Activated B cell treated with CpG ODN at 0.5 μM for 24 hours (primary cell): ENCODE results near the gene ASCC1. TPM values are rescaled to one million over a fixed set of nuclear protein-coding genes. Genes with fewer than 3 reads are reported as not detected.
"Not testable (repeated sequence)": the region's sequence is repeated elsewhere in the genome, so short reads cannot be mapped to it uniquely, and the experiment has no call there.

ENCODE experiments used
- ATAC-seq: fragments of 200-7000 bp; cut with Tn5 transposase; one replicate; pipeline ENCODE4 v1.10.0; 2021; ENCODE audit warnings: low read depth, mild to moderate bottlenecking, moderate library complexity
- CTCF ChIA-PET: fragments of 350-600 bp; sonication (Branson Sonifier 250); formaldehyde crosslinking; loops from one replicate; lab custom pipeline; 2021; ENCODE audit warnings: antibody characterized with exemption; lab: Charles Lee
- POLR2A ChIA-PET: fragments of 350-600 bp; sonication (Branson Sonifier 250); formaldehyde crosslinking; loops from one replicate; lab custom pipeline; 2021; ENCODE audit warnings: antibody characterized with exemption; lab: Charles Lee
- DNase-seq: peaks from one replicate; pipeline ENCODE4 v3.0.0; 2022
- H3K27ac Mint-ChIP-seq: one replicate; pipeline ENCODE4 v1.8.0; 2020; ENCODE audit warnings: mixed read lengths
- H3K27me3 Mint-ChIP-seq: one replicate; pipeline ENCODE4 v1.8.0; 2021; ENCODE audit warnings: mixed read lengths
- H3K36me3 Mint-ChIP-seq: one replicate; pipeline ENCODE4 v1.8.0; 2021; ENCODE audit warnings: low read depth, mixed read lengths
- H3K4me1 Mint-ChIP-seq: one replicate; pipeline ENCODE4 v1.8.0; 2021; ENCODE audit warnings: mixed read lengths
- H3K4me3 Mint-ChIP-seq: one replicate; pipeline ENCODE4 v1.8.0; 2020; ENCODE audit warnings: mild to moderate bottlenecking, mixed read lengths
- H3K9me3 Mint-ChIP-seq: one replicate; pipeline ENCODE4 v1.8.0; 2020; ENCODE audit warnings: mixed read lengths
- CTCF ChIP-seq: fragments of 200-600 bp; IDR thresholded peaks from one replicate; pipeline ENCODE4 v1.8.0; 2022; ENCODE audit warnings: antibody characterized with exemption, mild to moderate bottlenecking
- intact Hi-C: fragments of 100-400 bp; cut with micrococcal nuclease; formaldehyde crosslinking; loops from one replicate; pipeline ENCODE4 v1.15.1; 2024
- total RNA-seq: library from RNA; stranded (reverse); gene quantifications from 2 replicates; pipeline ENCODE4 v1.2.3, GENCODE V29; 2022

The ASCC1 gene
- total RNA-seq, 1 donor from 2014 or later, result 42.6 TPM

GRCh38 chr10:72229261-72230251 is 13.5 kb upstream of the ASCC1 start:
- ChIA-PET CTCF (interaction anchor here (1.0 to 1.1 kb wide), 3 partner anchors 108 to 181 kb away, joined by 3 to 5 read pairs (median 5); no protein-coding TSS in a partner anchor), POLR2A (interaction anchor here (0.6 to 8.4 kb wide), 14 partner anchors 8 to 180 kb away, joined by 3 to 79 read pairs (median 4); partner anchors contain the start of genes ANAPC16, ASCC1 and DDIT4)
- ATAC-seq (no peak), DNase-seq (no peak)
- H3K4me3 Mint-ChIP-seq, result no peak overlapping the region
- H3K9me3 Mint-ChIP-seq, result no peaks in the 10 kb centered on the region
- H3K4me1 Mint-ChIP-seq, result peaks cover 37% of the 10 kb centered on the region
- no peak for TF ChIP-seq CTCF
- H3K27me3 Mint-ChIP-seq, result no peaks in the 10 kb centered on the region
- H3K36me3 Mint-ChIP-seq, result peaks cover 51% of the 10 kb centered on the region
- H3K27ac Mint-ChIP-seq, result no peak overlapping the region
- intact Hi-C loops, result no loop called here

- Mint-ChIP-seq H3K27me3 (no peaks in the 10 kb centered on the region), H3K4me3 (no peak overlapping the region), H3K36me3 (peaks cover 55% of the 10 kb centered on the region), H3K27ac (peak overlapping the region; percentile 66), H3K9me3 (no peaks in the 10 kb centered on the region), H3K4me1 (peaks cover 50% of the 10 kb centered on the region)
- DNase-seq (no peak), ATAC-seq (no peak)
- intact Hi-C loops, result no loop called here
- ChIA-PET CTCF (interaction anchor here (1.1 kb wide), 3 partner anchors 109 to 180 kb away, joined by 3 to 5 read pairs (median 3); no protein-coding TSS in a partner anchor), POLR2A (interaction anchor here (0.6 to 8.4 kb wide), 10 partner anchors 9 to 107 kb away, joined by 3 to 79 read pairs (median 7); partner anchors contain the start of genes ASCC1 and DDIT4)
- no peak for TF ChIP-seq CTCF
Observed at GRCh38 chr10:72228318-72228751, 12.3 kb upstream of the ASCC1 start.

GRCh38 chr10:72227826-72228225 is 11.8 kb upstream of the ASCC1 start:
- TF ChIP-seq CTCF, result no peak
- CTCF ChIA-PET, result interaction anchor here (1.1 kb wide), 3 partner anchors 109 to 179 kb away, joined by 3 to 5 read pairs (median 3); no protein-coding TSS in a partner anchor

GRCh38 chr10:72226418-72227027 is 10.4 kb upstream of the ASCC1 start:
- intact Hi-C loops, result no loop called here
- DNase-seq (no peak), ATAC-seq (no peak)
- H3K9me3 Mint-ChIP-seq, result no peaks in the 10 kb centered on the region
- peaks cover 51% of the 10 kb centered on the region for H3K36me3 Mint-ChIP-seq
- H3K27ac Mint-ChIP-seq, result peak overlapping the region; percentile 38
- ChIA-PET CTCF (interaction anchor here (0.7 to 0.8 kb wide), 2 partner anchors 9 to 158 kb away, joined by 3 to 6 read pairs; no protein-coding TSS in a partner anchor), POLR2A (interaction anchor here (0.7 to 8.4 kb wide), 9 partner anchors 35 to 123 kb away, joined by 3 to 79 read pairs (median 4); partner anchors contain the start of gene DDIT4)
- no peaks in the 10 kb centered on the region for H3K27me3 Mint-ChIP-seq
- no peak overlapping the region for H3K4me3 Mint-ChIP-seq
- TF ChIP-seq CTCF, result no peak
- H3K4me1 Mint-ChIP-seq, result peaks cover 58% of the 10 kb centered on the region

More at GRCh38 chr10:72227826-72228225, 11.8 kb upstream of the ASCC1 start:
- no peaks in the 10 kb centered on the region for H3K27me3 Mint-ChIP-seq
- H3K9me3 Mint-ChIP-seq, result no peaks in the 10 kb centered on the region
- H3K27ac Mint-ChIP-seq, result peak overlapping the region; percentile 66
- intact Hi-C loops, result no loop called here
- peak; percentile 22 for ATAC-seq
- POLR2A ChIA-PET, result interaction anchor here (0.7 to 8.4 kb wide), 9 partner anchors 9 to 107 kb away, joined by 3 to 79 read pairs (median 10); partner anchors contain the start of genes ASCC1 and DDIT4
- peaks cover 55% of the 10 kb centered on the region for H3K4me1 Mint-ChIP-seq
- H3K36me3 Mint-ChIP-seq, result peaks cover 51% of the 10 kb centered on the region
- DNase-seq, result no peak
- no peak overlapping the region for H3K4me3 Mint-ChIP-seq

GRCh38 chr10:72224191-72224590 is 8.1 kb upstream of the ASCC1 start:
- Mint-ChIP-seq H3K4me1 (peaks cover 65% of the 10 kb centered on the region), H3K27ac (peak overlapping the region; percentile 84), H3K4me3 (peak overlapping the region; percentile 32), H3K36me3 (peaks cover 46% of the 10 kb centered on the region)
- intact Hi-C loops, ATAC-seq, DNase-seq, H3K9me3 Mint-ChIP-seq, H3K27me3 Mint-ChIP-seq: not testable (repeated sequence)
- POLR2A ChIA-PET, result interaction anchor here (0.5 to 8.4 kb wide), 17 partner anchors 8 to 113 kb away, joined by 3 to 79 read pairs (median 9); partner anchors contain the start of genes ANAPC16 and DDIT4
- CTCF ChIA-PET, result interaction anchor here (1.0 to 2.9 kb wide), 11 partner anchors 20 to 176 kb away, joined by 3 to 19 read pairs (median 6); partner anchors contain the start of gene DDIT4
